HepG2 (cell line): Measurements from ENCODE around the gene ARL5C. TPM values are rescaled to one million over a fixed set of nuclear protein-coding genes. Genes with fewer than 3 reads are reported as not detected.
A peak's percentile ranks its signal among the peaks of the same experiment; 100 is the strongest.

Experiments
- CENPX ChIP-seq: sonication (generic); formaldehyde crosslinking; IDR thresholded peaks from 2 replicates; pipeline ENCODE4 v1.9.0; 2021; ENCODE audit warnings: mild to moderate bottlenecking, missing genetic modification reagents, moderate library complexity
- DPF2 ChIP-seq: sonication (generic); formaldehyde crosslinking; IDR thresholded peaks from 2 replicates; pipeline ENCODE4 v1.4.0; 2020; ENCODE audit warnings: mild to moderate bottlenecking, low read depth, missing genetic modification reagents, borderline replicate concordance
- HNF4A ChIP-seq: sonication (generic); formaldehyde crosslinking; IDR thresholded peaks from 2 replicates; pipeline ENCODE4 v1.4.0; 2020; ENCODE audit warnings: missing genetic modification reagents
- ISX ChIP-seq: sonication (generic); formaldehyde crosslinking; conservative IDR thresholded peaks from 2 replicates; pipeline ENCODE4 v1.5.0; 2020; ENCODE audit warnings: missing genetic modification reagents
- LCORL ChIP-seq, 2 experiments: fragments of 450-650 bp in 1 of 2; sonication (generic) in 1 of 2; formaldehyde crosslinking in 1 of 2; IDR thresholded peaks; 2 replicates each; pipeline versions ENCODE4 v1.5.0 to v1.6.1; 2017 to 2020; ENCODE audit warnings: antibody characterized with exemption in 1 of 2, missing genetic modification reagents in 1 of 2
- RBAK ChIP-seq: sonication (generic); formaldehyde crosslinking; IDR thresholded peaks from 2 replicates; pipeline ENCODE4 v1.5.1; 2020; ENCODE audit warnings: mild to moderate bottlenecking, missing genetic modification reagents
- REXO4 ChIP-seq: sonication (generic); formaldehyde crosslinking; IDR thresholded peaks from 2 replicates; pipeline ENCODE4 v1.8.0; 2022; ENCODE audit warnings: missing genetic modification reagents, mild to moderate bottlenecking, borderline replicate concordance
- RFXANK ChIP-seq: IDR thresholded peaks from 2 replicates; pipeline ENCODE4 v1.6.1; 2016
- RXRA ChIP-seq: sonication (generic); formaldehyde crosslinking; IDR thresholded peaks from 2 replicates; pipeline ENCODE4 v1.5.1; 2020; ENCODE audit warnings: missing genetic modification reagents
- SETDB1 ChIP-seq: sonication (generic); formaldehyde crosslinking; IDR thresholded peaks from 2 replicates; pipeline ENCODE4 v1.5.1; 2020; ENCODE audit warnings: missing genetic modification reagents, mild to moderate bottlenecking, borderline replicate concordance
- SP2 ChIP-seq: sonication (generic); formaldehyde crosslinking; IDR thresholded peaks from 2 replicates; pipeline ENCODE4 v1.5.1; 2020; ENCODE audit warnings: mild to moderate bottlenecking, missing genetic modification reagents
- ZBTB8A ChIP-seq: sonication (generic); formaldehyde crosslinking; IDR thresholded peaks from 2 replicates; pipeline ENCODE4 v1.4.0; 2020; ENCODE audit warnings: mild to moderate bottlenecking, low read depth, missing genetic modification reagents, borderline replicate concordance
- ZFP36 ChIP-seq: fragments of 150-350 bp; IDR thresholded peaks from 2 replicates; pipeline ENCODE4 v1.6.1; 2018; ENCODE audit warnings: borderline replicate concordance, low read length, low read depth; ENCODE audit not compliant: partially characterized antibody
- ZNF224 ChIP-seq: sonication (generic); formaldehyde crosslinking; IDR thresholded peaks from 2 replicates; pipeline ENCODE4 v1.5.0; 2020; ENCODE audit warnings: mild to moderate bottlenecking, missing genetic modification reagents
- ZNF225 ChIP-seq: sonication (generic); formaldehyde crosslinking; IDR thresholded peaks from 2 replicates; pipeline ENCODE4 v1.4.0; 2020; ENCODE audit warnings: mild to moderate bottlenecking, missing genetic modification reagents
- ZNF235 ChIP-seq: sonication (generic); formaldehyde crosslinking; IDR thresholded peaks from 2 replicates; pipeline ENCODE4 v1.8.1; 2023; ENCODE audit warnings: mild to moderate bottlenecking, missing genetic modification reagents, borderline replicate concordance
- ZNF746 ChIP-seq: sonication (generic); formaldehyde crosslinking; IDR thresholded peaks from 2 replicates; pipeline ENCODE4 v1.8.0; 2022; ENCODE audit warnings: mild to moderate bottlenecking, missing genetic modification reagents
- ZNF790 ChIP-seq: sonication (generic); formaldehyde crosslinking; IDR thresholded peaks from 2 replicates; pipeline ENCODE4 v1.8.0; 2022; ENCODE audit warnings: missing genetic modification reagents, mild to moderate bottlenecking, borderline replicate concordance
- ZNF883 ChIP-seq: sonication (generic); formaldehyde crosslinking; IDR thresholded peaks from 2 replicates; pipeline ENCODE4 v1.5.1; 2020; ENCODE audit warnings: mild to moderate bottlenecking, missing genetic modification reagents; ENCODE audit errors: not compliant biosample characterization
- polyA plus RNA-seq, 8 experiments: library from polyadenylated mRNA; depleted of rRNA in 3 of 8; stranded (reverse) in 7 of 8; unstranded in 1 of 8; fragments of >200 nt; fragmentation: Illumina TruSeq in 4 of 8; extraction: Trizol in 4 of 8; gene quantifications; 2 replicates each; pipeline versions ENCODE4 v1.2.1 to v1.2.3, GENCODE V29; 2011 to 2016; ENCODE audit warnings: low read depth in 4 of 8, missing spikeins in 1 of 8, mixed read lengths in 1 of 8; ENCODE audit not compliant: insufficient read depth in 1 of 8
- total RNA-seq, 5 experiments: library from RNA; depleted of rRNA; stranded (reverse); fragments of >200 nt; fragmentation: Illumina TruSeq; extraction: Trizol; gene quantifications; 2 replicates each; pipeline ENCODE4 v1.2.3, GENCODE V29; 2016; ENCODE audit warnings: low read depth in 1 of 5
- TF ChIP-seq, protein P1 (sequence below), 2 experiments: fragments of 450-650 bp in 1 of 2; sonication (generic) in 1 of 2; formaldehyde crosslinking; IDR thresholded peaks; 2 replicates each; pipeline versions ENCODE4 v1.5.0 to v1.8.0; 2020 to 2022; ENCODE audit warnings: mild to moderate bottlenecking in 1 of 2, missing genetic modification reagents in 1 of 2
- TF ChIP-seq, protein P2 (sequence below): IDR thresholded peaks from 2 replicates; pipeline ENCODE4 v1.6.1; 2016; ENCODE audit warnings: low read depth, control low read depth
- TF ChIP-seq, protein P3 (sequence below): sonication (generic); formaldehyde crosslinking; IDR thresholded peaks from 2 replicates; pipeline ENCODE4 v1.9.0; 2021; ENCODE audit warnings: missing genetic modification reagents, borderline replicate concordance
- TF ChIP-seq, protein P4 (sequence below): sonication (generic); formaldehyde crosslinking; IDR thresholded peaks from 2 replicates; pipeline ENCODE4 v1.4.0; 2020; ENCODE audit warnings: mild to moderate bottlenecking, missing genetic modification reagents
- TF ChIP-seq, protein P5 (sequence below): sonication (generic); formaldehyde crosslinking; IDR thresholded peaks from 2 replicates; pipeline ENCODE4 v1.5.1; 2020; ENCODE audit warnings: missing genetic modification reagents, mild to moderate bottlenecking, borderline replicate concordance

Gene ARL5C
- total and polyA plus RNA-seq, 2 of the 13 experiments (the other 11 are each of a cell fraction or from before 2014, with no cell fraction given), result not detected

DNA sequence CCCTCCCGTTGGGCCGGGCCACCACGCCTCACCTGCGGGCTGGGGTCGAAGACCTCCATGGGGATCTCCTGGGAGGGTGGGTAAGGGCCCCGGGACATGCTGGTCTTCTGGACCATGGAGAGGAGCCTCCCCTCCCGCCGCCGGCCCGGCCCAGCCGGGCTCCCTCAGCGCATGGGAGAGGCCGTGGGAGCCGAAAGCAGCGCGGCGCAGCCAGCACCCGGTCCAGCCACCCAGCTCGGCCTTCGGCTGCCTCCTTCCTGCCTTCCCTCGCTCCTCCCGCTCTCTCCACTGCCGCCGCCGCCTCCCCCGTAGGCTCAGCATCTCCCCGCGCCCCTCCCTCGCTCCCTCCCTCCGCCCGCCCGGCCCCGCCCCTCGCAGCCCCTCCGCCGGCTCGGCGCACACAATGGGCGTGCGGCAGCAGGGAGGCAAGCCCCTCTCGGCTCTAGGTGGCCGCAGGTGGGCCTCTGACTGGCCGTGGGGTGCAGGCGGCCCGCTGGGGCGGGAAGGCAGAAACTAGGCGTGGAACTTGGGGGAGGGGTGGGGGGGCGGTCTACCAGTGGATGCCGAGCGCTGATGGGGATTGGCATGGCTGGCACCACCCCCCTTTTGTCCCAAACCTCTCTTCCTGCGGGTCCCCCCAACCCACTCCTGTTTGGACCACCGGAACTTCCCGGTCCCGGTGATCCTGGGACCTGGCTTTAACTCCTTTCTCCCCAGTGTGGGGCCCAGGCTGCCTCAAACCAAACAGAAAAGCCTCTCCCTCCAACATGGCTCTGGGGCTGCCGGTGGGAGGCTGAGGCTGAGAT, 31.6 kb upstream of the ARL5C start, which contains the start of gene CACNB1 (continued):
- no peak for TF ChIP-seq REXO4 (CRISPR knock-in tag)
- TF ChIP-seq ZNF746 (CRISPR knock-in tag), result no peak
- TF ChIP-seq SP2 (CRISPR knock-in tag), result peak; percentile 44; the same call in 1 of the 2 replicates
- TF ChIP-seq DPF2, result no peak
- no peak for TF ChIP-seq ZNF235 (CRISPR knock-in tag)
- TF ChIP-seq, protein P1, sequence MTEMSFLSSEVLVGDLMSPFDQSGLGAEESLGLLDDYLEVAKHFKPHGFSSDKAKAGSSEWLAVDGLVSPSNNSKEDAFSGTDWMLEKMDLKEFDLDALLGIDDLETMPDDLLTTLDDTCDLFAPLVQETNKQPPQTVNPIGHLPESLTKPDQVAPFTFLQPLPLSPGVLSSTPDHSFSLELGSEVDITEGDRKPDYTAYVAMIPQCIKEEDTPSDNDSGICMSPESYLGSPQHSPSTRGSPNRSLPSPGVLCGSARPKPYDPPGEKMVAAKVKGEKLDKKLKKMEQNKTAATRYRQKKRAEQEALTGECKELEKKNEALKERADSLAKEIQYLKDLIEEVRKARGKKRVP (CRISPR knock-in tag; IDR thresholded peaks at IDR 0.05), result 0 out of 4 replicates have a peak, but pooled peaks of 1 of the 2 experiments have one; percentile 33
- TF ChIP-seq, protein P2, sequence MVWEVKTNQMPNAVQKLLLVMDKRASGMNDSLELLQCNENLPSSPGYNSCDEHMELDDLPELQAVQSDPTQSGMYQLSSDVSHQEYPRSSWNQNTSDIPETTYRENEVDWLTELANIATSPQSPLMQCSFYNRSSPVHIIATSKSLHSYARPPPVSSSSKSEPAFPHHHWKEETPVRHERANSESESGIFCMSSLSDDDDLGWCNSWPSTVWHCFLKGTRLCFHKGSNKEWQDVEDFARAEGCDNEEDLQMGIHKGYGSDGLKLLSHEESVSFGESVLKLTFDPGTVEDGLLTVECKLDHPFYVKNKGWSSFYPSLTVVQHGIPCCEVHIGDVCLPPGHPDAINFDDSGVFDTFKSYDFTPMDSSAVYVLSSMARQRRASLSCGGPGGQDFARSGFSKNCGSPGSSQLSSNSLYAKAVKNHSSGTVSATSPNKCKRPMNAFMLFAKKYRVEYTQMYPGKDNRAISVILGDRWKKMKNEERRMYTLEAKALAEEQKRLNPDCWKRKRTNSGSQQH (CRISPR knock-in tag), result no peak; the same call in 1 of the 2 replicates
- TF ChIP-seq, protein P3, sequence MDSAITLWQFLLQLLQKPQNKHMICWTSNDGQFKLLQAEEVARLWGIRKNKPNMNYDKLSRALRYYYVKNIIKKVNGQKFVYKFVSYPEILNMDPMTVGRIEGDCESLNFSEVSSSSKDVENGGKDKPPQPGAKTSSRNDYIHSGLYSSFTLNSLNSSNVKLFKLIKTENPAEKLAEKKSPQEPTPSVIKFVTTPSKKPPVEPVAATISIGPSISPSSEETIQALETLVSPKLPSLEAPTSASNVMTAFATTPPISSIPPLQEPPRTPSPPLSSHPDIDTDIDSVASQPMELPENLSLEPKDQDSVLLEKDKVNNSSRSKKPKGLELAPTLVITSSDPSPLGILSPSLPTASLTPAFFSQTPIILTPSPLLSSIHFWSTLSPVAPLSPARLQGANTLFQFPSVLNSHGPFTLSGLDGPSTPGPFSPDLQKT (CRISPR knock-in tag), result no peak
- no peak for TF ChIP-seq HNF4A (CRISPR knock-in tag)
- no peak for TF ChIP-seq ZNF790 (CRISPR knock-in tag)
- TF ChIP-seq, protein P4, sequence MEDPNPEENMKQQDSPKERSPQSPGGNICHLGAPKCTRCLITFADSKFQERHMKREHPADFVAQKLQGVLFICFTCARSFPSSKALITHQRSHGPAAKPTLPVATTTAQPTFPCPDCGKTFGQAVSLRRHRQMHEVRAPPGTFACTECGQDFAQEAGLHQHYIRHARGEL (CRISPR knock-in tag), result no peak
- no peak for TF ChIP-seq LCORL (IDR thresholded peaks at IDR 0.05)
- TF ChIP-seq LCORL (CRISPR knock-in tag; IDR thresholded peaks at IDR 0.05), result no peak
- TF ChIP-seq RXRA (CRISPR knock-in tag), result no peak; the same call in 1 of the 2 replicates
- peak; percentile 22 for TF ChIP-seq ZNF883 (CRISPR knock-in tag)
- no peak for TF ChIP-seq ZNF224 (CRISPR knock-in tag)
- TF ChIP-seq ZBTB8A, result no peak
- TF ChIP-seq CENPX (CRISPR knock-in tag), result no peak
- TF ChIP-seq RBAK (CRISPR knock-in tag), result no peak
- TF ChIP-seq, protein P5, sequence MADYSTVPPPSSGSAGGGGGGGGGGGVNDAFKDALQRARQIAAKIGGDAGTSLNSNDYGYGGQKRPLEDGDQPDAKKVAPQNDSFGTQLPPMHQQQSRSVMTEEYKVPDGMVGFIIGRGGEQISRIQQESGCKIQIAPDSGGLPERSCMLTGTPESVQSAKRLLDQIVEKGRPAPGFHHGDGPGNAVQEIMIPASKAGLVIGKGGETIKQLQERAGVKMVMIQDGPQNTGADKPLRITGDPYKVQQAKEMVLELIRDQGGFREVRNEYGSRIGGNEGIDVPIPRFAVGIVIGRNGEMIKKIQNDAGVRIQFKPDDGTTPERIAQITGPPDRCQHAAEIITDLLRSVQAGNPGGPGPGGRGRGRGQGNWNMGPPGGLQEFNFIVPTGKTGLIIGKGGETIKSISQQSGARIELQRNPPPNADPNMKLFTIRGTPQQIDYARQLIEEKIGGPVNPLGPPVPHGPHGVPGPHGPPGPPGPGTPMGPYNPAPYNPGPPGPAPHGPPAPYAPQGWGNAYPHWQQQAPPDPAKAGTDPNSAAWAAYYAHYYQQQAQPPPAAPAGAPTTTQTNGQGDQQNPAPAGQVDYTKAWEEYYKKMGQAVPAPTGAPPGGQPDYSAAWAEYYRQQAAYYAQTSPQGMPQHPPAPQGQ (CRISPR knock-in tag), result no peak
- peak; percentile 85; the same call in 1 of the 2 replicates for TF ChIP-seq SETDB1 (CRISPR knock-in tag)
- no peak for TF ChIP-seq ZFP36
- no peak for TF ChIP-seq ISX (CRISPR knock-in tag)
- no peak for TF ChIP-seq RFXANK (CRISPR knock-in tag)
- no peak for TF ChIP-seq ZNF225 (CRISPR knock-in tag)
